ENCODE data around the gene CPAMD8.

CPAMD8 gene

GRCh38 chr19:17043744-17044143, 17.1 kb upstream of the CPAMD8 start:
- no peak for TF ChIP-seq CTCF (IDR thresholded peaks at IDR 0.05)
- no peak for DNase-seq (ENCODE audit: low spot score)
- H3K27ac ChIP-seq, result no peak overlapping the region

GRCh38 chr19:17041976-17042375, 15.4 kb upstream of the CPAMD8 start:
- no peak for DNase-seq (ENCODE audit: low spot score)
- Histone ChIP-seq H3K27ac (no peak overlapping the region), H3K4me3 (no peak overlapping the region)
- no peak for TF ChIP-seq CTCF (IDR thresholded peaks at IDR 0.05)

More at GRCh38 chr19:17043744-17044143, 17.1 kb upstream of the CPAMD8 start:
- no peak overlapping the region for H3K4me3 ChIP-seq

- Histone ChIP-seq H3K4me3 (no peak overlapping the region), H3K27ac (no peak overlapping the region)
- no peak for TF ChIP-seq CTCF (IDR thresholded peaks at IDR 0.05)
- DNase-seq (ENCODE audit: low spot score), result no peak
Observed at GRCh38 chr19:17037966-17038500, 11.4 kb upstream of the CPAMD8 start.

- H3K4me3 ChIP-seq, result no peak overlapping the region
- TF ChIP-seq CTCF (IDR thresholded peaks at IDR 0.05), result no peak
- no peak overlapping the region for H3K27ac ChIP-seq
- no peak for DNase-seq (ENCODE audit: low spot score)
Observed at GRCh38 chr19:17037184-17037583, 10.6 kb upstream of the CPAMD8 start.

GRCh38 chr19:17036640-17037039, 10.0 kb upstream of the CPAMD8 start:
- no peak overlapping the region for H3K4me3 ChIP-seq
- no peak for TF ChIP-seq CTCF (IDR thresholded peaks at IDR 0.05)
- no peak for DNase-seq (ENCODE audit: low spot score)
- H3K27ac ChIP-seq, result no peak overlapping the region

- no peak for TF ChIP-seq CTCF (IDR thresholded peaks at IDR 0.05)
- Histone ChIP-seq H3K27ac (no peak overlapping the region), H3K4me3 (no peak overlapping the region)
- DNase-seq (ENCODE audit: low spot score), result no peak
Observed at GRCh38 chr19:17035842-17036424, 9.3 kb upstream of the CPAMD8 start.

GRCh38 chr19:17031741-17032140, 5.1 kb upstream of the CPAMD8 start:
- TF ChIP-seq CTCF (IDR thresholded peaks at IDR 0.05), result no peak
- DNase-seq (ENCODE audit: low spot score), result no peak
- H3K4me3 ChIP-seq, result no peak overlapping the region
- no peak overlapping the region for H3K27ac ChIP-seq
